Fibroblast of lung (primary cell): ENCODE results near the gene BAZ1B. TPM values are rescaled to one million over a fixed set of nuclear protein-coding genes. Genes with fewer than 3 reads are reported as not detected.
"Not testable (repeated sequence)": the region's sequence is repeated elsewhere in the genome, so short reads cannot be mapped to it uniquely, and the experiment has no call there.

Experiments used
- DNase-seq, 2 donors: peaks; one replicate each; pipeline versions ENCODE4 v3.0.0 to v3.0.0-alpha.2; 2010; ENCODE audit warnings: low read depth in 2 of 2
- H2AFZ ChIP-seq: 2 replicates; pipeline ENCODE4 v1.5.1; 2012; ENCODE audit warnings: low read length, control low read depth, inconsistent platforms
- H3K27ac ChIP-seq: 2 replicates; pipeline ENCODE4 v1.5.1; 2011; ENCODE audit warnings: low read length, control low read depth; ENCODE audit not compliant: insufficient read depth
- H3K27me3 ChIP-seq: 2 replicates; pipeline ENCODE4 v1.5.1; 2011; ENCODE audit warnings: mild to moderate bottlenecking, low read length; ENCODE audit not compliant: control insufficient read depth, insufficient read depth
- H3K36me3 ChIP-seq: 2 replicates; pipeline ENCODE4 v1.5.1; 2011; ENCODE audit warnings: low read length; ENCODE audit not compliant: control insufficient read depth, insufficient read depth
- H3K4me1 ChIP-seq: 2 replicates; pipeline ENCODE4 v1.5.1; 2011; ENCODE audit warnings: low read length; ENCODE audit not compliant: control insufficient read depth, insufficient read depth; ENCODE audit errors: extremely low read depth
- H3K4me2 ChIP-seq: 2 replicates; pipeline ENCODE4 v1.5.1; 2011; ENCODE audit warnings: low read length, control low read depth; ENCODE audit not compliant: insufficient read depth; ENCODE audit errors: extremely low read depth
- H3K4me3 ChIP-seq, 4 experiments: fragments of 200-600 bp in 1 of 4; sonication (generic) in 1 of 4; replicated peaks in 1 of 4; 2 replicates each; pipeline ENCODE4 v1.5.1; 2011 to 2016; ENCODE audit warnings: low read length in 4 of 4, low read depth in 3 of 4, mild to moderate bottlenecking in 3 of 4, control low read depth in 2 of 4, inconsistent platforms in 1 of 4, mixed read lengths in 1 of 4; ENCODE audit not compliant: insufficient read depth in 1 of 4; ENCODE audit errors: control extremely low read depth in 1 of 4
- H3K79me2 ChIP-seq: 2 replicates; pipeline ENCODE4 v1.5.1; 2012; ENCODE audit warnings: mild to moderate bottlenecking, low read length, inconsistent platforms; ENCODE audit not compliant: control insufficient read depth, insufficient read depth
- H3K9ac ChIP-seq: 2 replicates; pipeline ENCODE4 v1.5.1; 2011; ENCODE audit warnings: mild to moderate bottlenecking, low read length, control low read depth; ENCODE audit not compliant: insufficient read depth
- H3K9me3 ChIP-seq: 2 replicates; pipeline ENCODE4 v1.5.1; 2012; ENCODE audit warnings: low read depth, low read length; ENCODE audit not compliant: control insufficient read depth, insufficient read depth
- H4K20me1 ChIP-seq: 2 replicates; pipeline ENCODE4 v1.5.1; 2011; ENCODE audit warnings: low read length; ENCODE audit not compliant: control insufficient read depth, insufficient read depth; ENCODE audit errors: extremely low read depth
- CTCF ChIP-seq, 2 donors: IDR thresholded peaks in 1 of 2; conservative IDR thresholded peaks in 1 of 2; 1 replicate in 1 of 2; 2 replicates in 1 of 2; pipeline ENCODE4 v1.5.1; 2011 to 2012; ENCODE audit warnings: low read length in 2 of 2, control low read depth in 1 of 2, inconsistent platforms in 1 of 2, low read depth in 1 of 2, mild to moderate bottlenecking in 1 of 2
- EZH2 ChIP-seq: IDR thresholded peaks from 2 replicates; pipeline ENCODE4 v1.5.1; 2012; ENCODE audit warnings: low read length, control low read depth, mild to moderate bottlenecking; ENCODE audit errors: missing control alignments
- polyA plus RNA-seq, 2 donors: library from polyadenylated mRNA; depleted of rRNA in 1 of 2; stranded (reverse) in 1 of 2; unstranded in 1 of 2; fragments of >200 nt; gene quantifications; 2 replicates each; pipeline ENCODE4 v1.2.1, GENCODE V29; 2011 to 2012; ENCODE audit warnings: missing spikeins in 1 of 2
- total RNA-seq: library from RNA; depleted of rRNA; stranded (reverse); fragments of >200 nt; gene quantifications from 2 replicates; pipeline ENCODE4 v1.2.1, GENCODE V29; 2014

BAZ1B gene
- total and polyA plus RNA-seq, 2 donors (not counting 1 experiment from before 2014, with no cell fraction given), result 30.5 to 68.9 TPM

- TF ChIP-seq EZH2 (no peak), CTCF (conservative IDR thresholded peaks at IDR 0.05 in 1 of 2, IDR thresholded peaks at IDR 0.05 in 1 of 2; ENCODE audit: low read depth in 1 of 2, low read length in 2 of 2) (no peak)
- Histone ChIP-seq H3K4me1 (no peaks in the 10 kb centered on the region), H4K20me1 (no peaks in the 10 kb centered on the region), H3K9ac (no peak overlapping the region), H3K79me2 (peaks cover 31% of the 10 kb centered on the region), H2AFZ (no peak overlapping the region), H3K27me3 (no peaks in the 10 kb centered on the region), H3K36me3 (peaks cover 13% of the 10 kb centered on the region), H3K4me3 (no peak overlapping the region), H3K4me2 (no peak overlapping the region), H3K9me3 (no peaks in the 10 kb centered on the region), H3K27ac (no peak overlapping the region)
- no peak for DNase-seq
Observed at GRCh38 chr7:73496626-73497025, 25.5 kb downstream of the BAZ1B start.

GRCh38 chr7:73495507-73495906, 26.6 kb downstream of the BAZ1B start:
- H4K20me1 ChIP-seq, H3K4me3 ChIP-seq, H3K4me2 ChIP-seq, DNase-seq, H3K27me3 ChIP-seq, H2AFZ ChIP-seq, H3K9ac ChIP-seq, H3K4me1 ChIP-seq, H3K9me3 ChIP-seq, H3K27ac ChIP-seq, H3K36me3 ChIP-seq: not testable (repeated sequence)
- peaks cover 26% of the 10 kb centered on the region for H3K79me2 ChIP-seq

DNA sequence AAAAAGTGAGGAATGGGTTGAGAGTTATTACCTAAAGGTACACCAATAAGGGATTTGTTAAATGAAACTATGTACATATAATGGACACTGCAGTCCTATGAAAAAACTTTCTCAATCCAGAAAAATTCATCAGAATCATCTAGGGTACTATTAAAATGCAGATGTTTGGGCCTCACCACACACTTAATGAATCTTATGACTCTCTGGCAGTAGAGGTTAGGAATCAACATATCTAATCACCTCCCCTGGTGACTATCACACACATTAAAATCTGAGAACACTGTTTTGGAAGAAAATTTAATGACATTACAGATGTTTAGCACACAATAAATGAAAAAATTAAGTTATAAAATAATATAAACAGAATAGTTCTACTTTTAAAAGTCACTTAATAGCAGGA, 32.1 kb downstream of the BAZ1B start:
- no peaks in the 10 kb centered on the region for H3K27me3 ChIP-seq
- H4K20me1 ChIP-seq, result no peaks in the 10 kb centered on the region
- no peaks in the 10 kb centered on the region for H3K9me3 ChIP-seq
- peaks cover 3% of the 10 kb centered on the region for H3K36me3 ChIP-seq
- no peak overlapping the region for H3K9ac ChIP-seq
- no peak overlapping the region for H3K4me3 ChIP-seq
- no peak overlapping the region for H3K27ac ChIP-seq
- no peak for DNase-seq
- peaks cover 12% of the 10 kb centered on the region for H3K79me2 ChIP-seq
- H3K4me2 ChIP-seq, result no peak overlapping the region
- H3K4me1 ChIP-seq, result no peaks in the 10 kb centered on the region
- H2AFZ ChIP-seq, result no peak overlapping the region
- no peak for TF ChIP-seq EZH2
- no peak for TF ChIP-seq CTCF (conservative IDR thresholded peaks at IDR 0.05 in 1 of 2, IDR thresholded peaks at IDR 0.05 in 1 of 2; ENCODE audit: low read depth in 1 of 2, low read length in 2 of 2)
